Right lobe of liver (tissue), 6 donors: Measurements from ENCODE around the gene ENPP7. TPM values are rescaled to one million over a fixed set of nuclear protein-coding genes. Genes with fewer than 3 reads are reported as not detected.

Source experiments
- ATAC-seq, 4 donors: fragments of 200-7000 bp; cut with Tn5 transposase; one replicate each; pipeline ENCODE4 v1.9.1; 2020; ENCODE audit warnings: mild to moderate bottlenecking in 4 of 4, moderate library complexity in 4 of 4
- DNase-seq, 3 donors: peaks; one replicate each; pipeline ENCODE4 v3.0.0-alpha.2; 2020
- H3K27ac ChIP-seq, 3 donors: fragments of 200-600 bp; one replicate each; pipeline ENCODE4 v1.8.0; 2022
- H3K27me3 ChIP-seq, 2 donors: fragments of 200-600 bp; one replicate each; pipeline ENCODE4 v1.8.0; 2022
- H3K36me3 ChIP-seq, 4 donors: fragments of 200-600 bp; sonication (generic) in 1 of 4; one replicate each; pipeline versions ENCODE4 v1.5.1 to v1.8.0; 2017 to 2022; ENCODE audit warnings: control low read depth in 1 of 4
- H3K4me1 ChIP-seq, 4 donors: fragments of 200-600 bp; sonication (generic) in 1 of 4; one replicate each; pipeline versions ENCODE4 v1.5.1 to v1.8.0; 2017 to 2022; ENCODE audit warnings: control low read depth in 1 of 4
- H3K4me3 ChIP-seq, 3 donors: fragments of 200-600 bp; one replicate each; pipeline ENCODE4 v1.8.0; 2022
- H3K9me3 ChIP-seq, 4 donors: fragments of 200-600 bp; sonication (generic) in 1 of 4; one replicate each; pipeline versions ENCODE4 v1.5.1 to v1.8.0; 2017 to 2022; ENCODE audit warnings: control low read depth in 1 of 4
- CTCF ChIP-seq, 4 donors: fragments of 200-600 bp in 3 of 4; fragments of 450-650 bp in 1 of 4; IDR thresholded peaks; one replicate each; pipeline versions ENCODE4 v1.5.1 to v1.8.0; 2016 to 2022; ENCODE audit warnings: antibody characterized with exemption in 4 of 4, mild to moderate bottlenecking in 2 of 4
- POLR2A ChIP-seq: fragments of 450-650 bp; IDR thresholded peaks from one replicate; pipeline ENCODE4 v1.6.1; 2017; ENCODE audit warnings: antibody characterized with exemption, mild to moderate bottlenecking
- WGBS: methylation state at CpG from one replicate; pipeline ENCODE4 v1.1.6; 2018; ENCODE audit warnings: low coverage, low lambda C conversion rate; ENCODE audit not compliant: insufficient coverage; ENCODE audit errors: missing lambda C conversion rate; 5-methylcytosine and 5-hydroxymethylcytosine counted together
- intact Hi-C, 2 donors: fragments of 100-400 bp; cut with DNase I; formaldehyde crosslinking; loops; one replicate each; pipeline versions ENCODE4 v1.11.2 to v1.14.1; 2022
- total RNA-seq, 6 experiments: library from RNA; depleted of rRNA in 2 of 6; stranded (reverse); fragments of >200 nt in 2 of 6; fragmentation: NEBNext Ultra II Directional in 3 of 6; extraction: Animal tissue kit (Norgen Biotek cat#: 25700) in 3 of 6; gene quantifications; one replicate each; pipeline versions ENCODE4 v1.1.0 to v1.2.4, GENCODE V29; 2016 to 2023
- donor health status: DM: no; HTN: yes; CAD: no.
- donor health status: DM: no; HTN: no; CAD: no.
- donor health status: DM: no; HTN: no; CAD: no.
- donor health status: DM: no; HTN: yes; CAD: no.
- donor health status: DM: no; HTN: yes; CAD: no.

ENPP7 gene
- total RNA-seq, 6 experiments from 2014 or later, result 3.4 to 43.2 (median 17.8) TPM

GRCh38 chr17:79713391-79713790, 17.4 kb upstream of the ENPP7 start:
- intact Hi-C loops, result no loop called here
- H3K4me1 ChIP-seq, result no peaks in the 10 kb centered on the region
- TF ChIP-seq CTCF (IDR thresholded peaks at IDR 0.05) (no peak), POLR2A (no peak)
- no peaks in the 10 kb centered on the region for H3K36me3 ChIP-seq
- no peak for DNase-seq
- no peaks in the 10 kb centered on the region for H3K9me3 ChIP-seq
- H3K27ac ChIP-seq, result no peak overlapping the region
- H3K4me3 ChIP-seq, result no peak overlapping the region
- WGBS, result 46% methylated on average over 8 of the region's 14 CpGs
- ATAC-seq, result no peak
- H3K27me3 ChIP-seq, result no peaks in the 10 kb centered on the region

DNA sequence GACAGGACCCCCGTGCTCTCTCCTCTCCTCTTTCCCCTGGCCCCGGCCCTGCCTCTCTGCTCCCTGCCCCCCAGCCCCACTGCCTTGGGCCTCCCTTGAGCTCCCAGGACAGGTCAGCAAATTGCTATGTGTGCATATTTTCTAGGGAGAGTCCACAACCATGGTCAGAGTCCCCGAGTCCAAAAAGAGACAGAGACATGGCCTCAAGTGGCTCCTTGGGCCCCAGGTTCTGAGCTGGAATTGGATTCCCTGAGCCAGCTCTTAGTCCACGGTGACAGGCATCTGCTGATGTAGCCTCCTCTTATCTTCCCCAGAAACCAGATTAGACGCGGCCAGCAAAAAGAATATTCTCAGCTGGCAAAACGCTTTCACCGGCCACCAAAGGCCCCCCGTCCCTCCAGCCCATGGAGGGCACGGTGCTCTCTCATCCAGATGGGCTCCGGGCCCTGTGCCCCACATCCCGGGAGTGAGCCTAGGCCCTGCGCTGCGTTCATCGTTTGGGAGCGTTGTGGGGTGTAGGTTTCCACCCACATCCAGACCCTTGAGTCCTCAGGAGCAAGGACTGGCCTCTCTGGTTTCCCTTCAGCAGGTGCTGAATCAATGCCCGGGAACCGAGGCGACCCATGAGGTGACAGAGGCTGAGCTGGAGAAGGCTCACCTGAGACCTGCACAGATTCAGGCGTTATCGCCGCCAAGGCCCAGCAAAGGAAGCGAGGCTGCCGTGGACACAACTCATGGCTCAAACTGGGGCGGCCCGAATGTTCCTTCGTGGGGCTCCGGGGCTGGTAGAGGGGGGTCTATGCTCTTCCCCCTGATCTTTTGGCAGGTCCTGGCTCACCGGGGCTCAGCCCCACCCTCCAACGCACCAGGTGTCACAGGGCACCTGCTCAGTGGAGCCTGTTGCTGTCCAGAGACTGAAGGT, 16.3 kb upstream of the ENPP7 start:
- no peak for ATAC-seq
- H3K4me1 ChIP-seq, result no peaks in the 10 kb centered on the region
- no peak overlapping the region for H3K4me3 ChIP-seq
- H3K27me3 ChIP-seq, result no peaks in the 10 kb centered on the region
- no peak overlapping the region for H3K27ac ChIP-seq
- no peaks in the 10 kb centered on the region for H3K9me3 ChIP-seq
- intact Hi-C loops, result no loop called here
- DNase-seq, result no peak
- no peaks in the 10 kb centered on the region for H3K36me3 ChIP-seq
- TF ChIP-seq CTCF (IDR thresholded peaks at IDR 0.05), result no peak
- WGBS, result 61% methylated on average over 7 of the region's 30 CpGs

GRCh38 chr17:79715098-79715942, 15.4 kb upstream of the ENPP7 start:
- no peak for ATAC-seq
- no peak for DNase-seq
- TF ChIP-seq CTCF (IDR thresholded peaks at IDR 0.05), result no peak
- no peak for TF ChIP-seq POLR2A
- H3K4me1 ChIP-seq, result no peaks in the 10 kb centered on the region
- H3K4me3 ChIP-seq, result no peak overlapping the region
- H3K27me3 ChIP-seq, result no peaks in the 10 kb centered on the region
- 31% methylated on average over 3 of the region's 16 CpGs for WGBS
- intact Hi-C loops, result no loop called here
- no peak overlapping the region for H3K27ac ChIP-seq
- no peaks in the 10 kb centered on the region for H3K36me3 ChIP-seq
- H3K9me3 ChIP-seq, result no peaks in the 10 kb centered on the region

GRCh38 chr17:79715943-79716797, 14.6 kb upstream of the ENPP7 start:
- H3K4me3 ChIP-seq, result no peak overlapping the region
- ATAC-seq (peak in 1 of 4 donors; percentile 3), DNase-seq (no peak)
- H3K36me3 ChIP-seq, result no peaks in the 10 kb centered on the region
- 30% methylated on average over 3 of the region's 25 CpGs for WGBS
- H3K27me3 ChIP-seq, result no peaks in the 10 kb centered on the region
- H3K4me1 ChIP-seq, result no peaks in the 10 kb centered on the region
- intact Hi-C loops, result no loop called here
- TF ChIP-seq CTCF (IDR thresholded peaks at IDR 0.05) (no peak), POLR2A (no peak)
- H3K27ac ChIP-seq, result no peak overlapping the region
- H3K9me3 ChIP-seq, result no peaks in the 10 kb centered on the region
